Chondrocyte (in vitro differentiated cells): ENCODE measurements around the gene COL5A1. TPM values are rescaled to one million over a fixed set of nuclear protein-coding genes. Genes with fewer than 3 reads are reported as not detected.

Source experiments
- DNase-seq: peaks from one replicate; pipeline ENCODE4 v3.0.0; 2021; ENCODE audit warnings: mixed read lengths, low spot score
- H3K27ac Mint-ChIP-seq: one replicate; pipeline ENCODE4 v1.8.0; 2021; ENCODE audit warnings: mild to moderate bottlenecking, moderate library complexity, mixed read lengths; ENCODE audit not compliant: unreplicated experiment
- H3K27me3 Mint-ChIP-seq: 2 replicates; pipeline ENCODE4 v1.8.0; 2021; ENCODE audit warnings: low read depth, mixed read lengths
- H3K36me3 Mint-ChIP-seq: 2 replicates; pipeline ENCODE4 v1.8.0; 2021; ENCODE audit warnings: low read depth, mixed read lengths
- H3K4me1 Mint-ChIP-seq: 2 replicates; pipeline ENCODE4 v1.8.0; 2021; ENCODE audit warnings: low read depth, mild to moderate bottlenecking, mixed read lengths
- H3K4me3 Mint-ChIP-seq: one replicate; pipeline ENCODE4 v1.8.0; 2021; ENCODE audit warnings: mild to moderate bottlenecking, moderate library complexity, mixed read lengths; ENCODE audit not compliant: unreplicated experiment
- H3K9me3 Mint-ChIP-seq: 2 replicates; pipeline ENCODE4 v1.8.0; 2021; ENCODE audit warnings: low read depth, mixed read lengths
- CTCF ChIP-seq: fragments of 200-600 bp; sonication (generic); IDR thresholded peaks from 2 replicates; pipeline ENCODE4 v1.5.0; 2021; ENCODE audit warnings: antibody characterized with exemption, mild to moderate bottlenecking, moderate library complexity
- total RNA-seq: library from RNA; stranded (reverse); gene quantifications from 3 replicates; pipeline ENCODE4 v1.2.1, GENCODE V29; 2021

Gene COL5A1
- total RNA-seq, 1 donor from 2014 or later: 2,235 TPM

DNA sequence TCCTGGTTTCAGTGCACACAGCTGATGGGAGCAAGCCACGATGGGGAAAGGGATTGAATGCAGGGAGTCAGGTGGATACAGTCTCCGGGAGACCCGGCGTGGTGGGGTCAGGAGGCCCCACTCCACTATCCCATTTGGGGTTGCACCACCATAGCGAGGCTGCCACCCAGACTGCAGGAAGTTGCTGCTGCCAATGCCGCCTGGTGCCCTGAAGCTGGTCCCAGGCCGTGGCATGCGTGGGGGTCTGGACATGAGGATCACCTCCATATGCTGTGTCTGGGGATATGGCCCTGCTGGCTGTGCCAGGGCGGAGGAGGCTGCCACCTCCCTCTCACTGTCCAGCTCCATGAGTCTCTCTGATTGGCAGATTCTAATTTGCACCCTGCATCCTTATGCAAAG, 45.3 kb downstream of the COL5A1 start:
- Mint-ChIP-seq H3K27me3 (no peaks in the 10 kb centered on the region), H3K4me1 (peaks cover 25% of the 10 kb centered on the region), H3K27ac (peak overlapping the region; percentile 22), H3K4me3 (no peak overlapping the region), H3K9me3 (no peaks in the 10 kb centered on the region), H3K36me3 (peaks cover 12% of the 10 kb centered on the region)
- TF ChIP-seq CTCF: no peak
- DNase-seq: peak; percentile 93

DNA sequence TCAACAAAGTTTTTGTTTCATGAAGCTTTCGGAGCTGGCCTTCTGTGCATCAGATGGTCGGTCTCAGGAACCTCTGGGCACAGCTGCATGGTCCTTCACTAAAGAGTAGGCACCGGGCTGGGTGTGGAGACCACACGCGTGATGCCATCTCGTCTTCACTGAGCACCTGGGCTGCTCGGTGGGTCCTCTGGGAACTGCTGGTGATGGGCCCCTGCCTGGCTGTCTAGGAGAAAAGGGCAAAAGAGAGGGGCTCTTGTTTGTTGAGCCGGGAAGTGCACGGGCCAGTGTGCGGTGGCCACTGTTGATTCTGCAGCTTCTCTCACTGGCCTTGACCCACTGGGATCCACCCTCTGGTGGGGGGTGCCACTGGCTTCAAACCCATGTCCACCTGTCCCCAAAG, 46.0 kb downstream of the COL5A1 start:
- no peak for TF ChIP-seq CTCF
- peaks cover 30% of the 10 kb centered on the region for H3K4me1 Mint-ChIP-seq
- H3K27ac Mint-ChIP-seq: no peak overlapping the region
- peak; percentile 68 for DNase-seq
- no peaks in the 10 kb centered on the region for H3K9me3 Mint-ChIP-seq
- peaks cover 17% of the 10 kb centered on the region for H3K36me3 Mint-ChIP-seq
- H3K27me3 Mint-ChIP-seq: no peaks in the 10 kb centered on the region
- no peak overlapping the region for H3K4me3 Mint-ChIP-seq

DNA sequence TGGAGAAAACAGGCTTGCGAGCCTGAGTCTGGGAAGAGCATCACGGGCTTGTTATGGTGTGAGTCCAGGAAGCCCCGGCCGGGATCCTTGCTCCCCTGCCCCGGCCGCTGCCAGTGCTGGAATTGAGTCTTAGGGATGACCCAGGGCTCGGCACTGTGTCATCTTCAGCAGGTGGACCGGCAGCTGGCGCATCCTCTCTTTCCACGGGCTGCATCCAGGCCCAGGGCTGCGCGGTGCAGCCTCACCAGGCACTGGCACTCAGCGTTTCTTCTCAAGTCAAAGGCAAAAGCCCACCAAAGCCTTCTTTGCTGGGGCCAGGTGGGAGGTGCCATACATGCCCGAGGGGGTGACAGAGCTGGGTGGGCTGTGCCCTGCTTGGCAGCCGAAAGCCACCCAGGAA, 46.6 kb downstream of the COL5A1 start:
- Mint-ChIP-seq H3K36me3 (peaks cover 24% of the 10 kb centered on the region), H3K4me1 (peaks cover 37% of the 10 kb centered on the region), H3K9me3 (no peaks in the 10 kb centered on the region), H3K27ac (no peak overlapping the region), H3K4me3 (no peak overlapping the region), H3K27me3 (no peaks in the 10 kb centered on the region)
- no peak for TF ChIP-seq CTCF
- DNase-seq: peak; percentile 65

DNA sequence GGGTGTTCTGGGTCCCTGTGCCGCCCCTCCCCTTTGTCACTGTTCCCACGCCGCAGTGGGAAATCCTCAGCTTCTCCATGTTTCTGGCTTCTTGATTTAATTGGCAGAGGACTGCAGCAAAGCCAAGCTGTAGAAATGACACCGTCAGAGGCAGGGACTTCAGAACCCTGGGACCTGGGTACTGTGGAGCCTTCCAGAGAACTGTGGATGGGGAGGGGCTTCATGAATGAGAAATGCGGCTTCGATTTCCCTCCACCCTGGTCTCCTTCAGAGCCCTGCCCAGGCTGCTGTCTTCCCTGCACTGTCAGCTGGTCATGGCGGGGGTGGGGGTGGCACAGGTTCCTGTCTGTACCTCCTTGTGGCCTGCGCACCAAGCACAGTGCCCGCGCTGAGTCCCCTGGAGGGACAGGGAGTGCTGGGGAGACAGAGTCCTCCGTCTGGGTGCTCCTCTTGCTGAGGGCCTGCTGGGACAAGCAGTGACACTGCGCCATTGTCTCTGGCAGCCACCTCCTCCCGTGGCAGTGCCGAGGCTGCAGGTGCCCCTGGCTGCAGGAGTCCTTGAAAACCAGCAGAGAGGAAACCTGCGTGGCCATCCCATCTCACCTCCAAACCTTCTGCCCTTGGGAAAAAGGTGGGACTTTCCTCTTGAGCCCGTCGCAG, 47.2 kb downstream of the COL5A1 start:
- peaks cover 40% of the 10 kb centered on the region for H3K4me1 Mint-ChIP-seq
- H3K9me3 Mint-ChIP-seq: no peaks in the 10 kb centered on the region
- peaks cover 28% of the 10 kb centered on the region for H3K36me3 Mint-ChIP-seq
- no peak overlapping the region for H3K27ac Mint-ChIP-seq
- TF ChIP-seq CTCF: no peak
- H3K4me3 Mint-ChIP-seq: no peak overlapping the region
- DNase-seq: peak; percentile 72
- H3K27me3 Mint-ChIP-seq: no peaks in the 10 kb centered on the region

DNA sequence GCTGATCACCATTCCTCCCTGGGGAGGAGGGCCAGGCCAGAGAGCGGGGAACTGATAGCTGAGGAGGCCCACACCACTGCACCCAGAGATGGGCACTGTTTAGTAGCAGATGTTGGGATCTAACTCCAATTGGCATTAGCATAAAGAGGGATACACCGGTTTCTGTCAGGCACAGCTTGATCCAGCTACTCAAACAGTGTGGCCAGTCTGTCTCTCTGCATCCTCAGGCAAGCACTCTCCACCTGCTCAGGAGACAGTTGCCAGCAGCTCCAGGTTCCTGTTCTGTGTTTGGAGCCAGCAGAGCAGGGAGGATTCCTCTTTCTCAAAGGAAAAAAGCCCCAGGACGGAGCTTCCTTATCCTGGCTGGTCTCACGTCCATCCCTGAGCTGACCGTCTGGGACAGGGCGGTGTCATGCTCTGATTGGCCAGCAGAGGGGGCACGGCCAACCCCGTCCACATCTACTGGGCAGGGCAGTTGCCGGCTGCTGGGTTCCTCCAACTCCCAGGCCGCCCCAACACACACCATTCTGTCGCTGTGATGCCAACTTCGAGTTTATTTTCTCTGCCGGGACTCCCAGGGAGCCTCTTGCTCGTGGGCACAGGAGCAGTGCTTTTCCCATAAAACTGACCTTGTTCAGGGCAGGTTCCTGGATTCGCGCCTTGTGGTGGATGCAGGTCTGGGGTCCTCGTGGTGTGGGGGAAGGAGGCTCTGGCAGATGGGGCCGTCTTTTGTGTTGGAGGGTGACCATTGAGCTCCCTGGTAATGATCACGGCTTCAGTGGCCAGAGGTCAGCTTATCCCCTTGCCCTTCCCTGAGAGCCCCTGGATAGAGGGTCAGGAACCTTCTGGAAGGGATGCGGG, 47.9 kb downstream of the COL5A1 start:
- Mint-ChIP-seq H3K4me3 (no peak overlapping the region), H3K36me3 (peaks cover 31% of the 10 kb centered on the region), H3K27ac (peak overlapping the region; percentile 41), H3K9me3 (no peaks in the 10 kb centered on the region), H3K4me1 (peaks cover 45% of the 10 kb centered on the region), H3K27me3 (no peaks in the 10 kb centered on the region)
- TF ChIP-seq CTCF: peak; percentile 85
- peak; percentile 68 for DNase-seq
